ENCODE measurements around the gene CLCN7. TPM values are rescaled to one million over a fixed set of nuclear protein-coding genes. Genes with fewer than 3 reads are reported as not detected.

The CLCN7 gene
- total and polyA plus RNA-seq, 2 of the 13 experiments (the other 11 are each of a cell fraction or from before 2014, with no cell fraction given): 24.6 to 25.1 TPM

DNA sequence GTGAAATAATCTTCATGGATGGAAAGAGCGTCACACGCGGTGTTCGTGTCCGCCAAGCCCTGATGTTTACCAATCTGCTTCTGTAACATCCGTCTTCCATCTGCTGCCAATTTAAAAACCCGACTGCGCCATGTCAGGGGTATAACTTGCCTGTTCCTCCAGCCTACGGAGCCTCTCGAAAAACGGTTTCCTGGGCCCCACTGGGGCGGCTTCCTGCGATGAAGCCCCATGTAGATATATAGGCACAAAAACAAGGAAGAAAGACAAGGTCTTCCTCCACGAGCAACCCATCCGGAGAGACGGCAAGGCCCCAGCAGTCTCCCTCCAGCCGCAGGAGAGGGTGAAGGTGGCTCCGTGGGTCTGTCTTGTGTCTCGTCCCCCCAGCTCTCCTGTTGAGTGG, 13.8 kb upstream of the CLCN7 start, which contains the start of gene PTX4 (continued):
- TF ChIP-seq ZFP82 (CRISPR knock-in tag; IDR thresholded peaks at IDR 0.05; ENCODE audit: borderline replicate concordance) (no peak), EED (CRISPR knock-in tag; IDR thresholded peaks at IDR 0.05) (no peak), SRY (CRISPR knock-in tag; IDR thresholded peaks at IDR 0.05) (no peak), ZNF839 (CRISPR knock-in tag; IDR thresholded peaks at IDR 0.05; ENCODE audit: borderline replicate concordance) (no peak)
- TF ChIP-seq, protein P1, sequence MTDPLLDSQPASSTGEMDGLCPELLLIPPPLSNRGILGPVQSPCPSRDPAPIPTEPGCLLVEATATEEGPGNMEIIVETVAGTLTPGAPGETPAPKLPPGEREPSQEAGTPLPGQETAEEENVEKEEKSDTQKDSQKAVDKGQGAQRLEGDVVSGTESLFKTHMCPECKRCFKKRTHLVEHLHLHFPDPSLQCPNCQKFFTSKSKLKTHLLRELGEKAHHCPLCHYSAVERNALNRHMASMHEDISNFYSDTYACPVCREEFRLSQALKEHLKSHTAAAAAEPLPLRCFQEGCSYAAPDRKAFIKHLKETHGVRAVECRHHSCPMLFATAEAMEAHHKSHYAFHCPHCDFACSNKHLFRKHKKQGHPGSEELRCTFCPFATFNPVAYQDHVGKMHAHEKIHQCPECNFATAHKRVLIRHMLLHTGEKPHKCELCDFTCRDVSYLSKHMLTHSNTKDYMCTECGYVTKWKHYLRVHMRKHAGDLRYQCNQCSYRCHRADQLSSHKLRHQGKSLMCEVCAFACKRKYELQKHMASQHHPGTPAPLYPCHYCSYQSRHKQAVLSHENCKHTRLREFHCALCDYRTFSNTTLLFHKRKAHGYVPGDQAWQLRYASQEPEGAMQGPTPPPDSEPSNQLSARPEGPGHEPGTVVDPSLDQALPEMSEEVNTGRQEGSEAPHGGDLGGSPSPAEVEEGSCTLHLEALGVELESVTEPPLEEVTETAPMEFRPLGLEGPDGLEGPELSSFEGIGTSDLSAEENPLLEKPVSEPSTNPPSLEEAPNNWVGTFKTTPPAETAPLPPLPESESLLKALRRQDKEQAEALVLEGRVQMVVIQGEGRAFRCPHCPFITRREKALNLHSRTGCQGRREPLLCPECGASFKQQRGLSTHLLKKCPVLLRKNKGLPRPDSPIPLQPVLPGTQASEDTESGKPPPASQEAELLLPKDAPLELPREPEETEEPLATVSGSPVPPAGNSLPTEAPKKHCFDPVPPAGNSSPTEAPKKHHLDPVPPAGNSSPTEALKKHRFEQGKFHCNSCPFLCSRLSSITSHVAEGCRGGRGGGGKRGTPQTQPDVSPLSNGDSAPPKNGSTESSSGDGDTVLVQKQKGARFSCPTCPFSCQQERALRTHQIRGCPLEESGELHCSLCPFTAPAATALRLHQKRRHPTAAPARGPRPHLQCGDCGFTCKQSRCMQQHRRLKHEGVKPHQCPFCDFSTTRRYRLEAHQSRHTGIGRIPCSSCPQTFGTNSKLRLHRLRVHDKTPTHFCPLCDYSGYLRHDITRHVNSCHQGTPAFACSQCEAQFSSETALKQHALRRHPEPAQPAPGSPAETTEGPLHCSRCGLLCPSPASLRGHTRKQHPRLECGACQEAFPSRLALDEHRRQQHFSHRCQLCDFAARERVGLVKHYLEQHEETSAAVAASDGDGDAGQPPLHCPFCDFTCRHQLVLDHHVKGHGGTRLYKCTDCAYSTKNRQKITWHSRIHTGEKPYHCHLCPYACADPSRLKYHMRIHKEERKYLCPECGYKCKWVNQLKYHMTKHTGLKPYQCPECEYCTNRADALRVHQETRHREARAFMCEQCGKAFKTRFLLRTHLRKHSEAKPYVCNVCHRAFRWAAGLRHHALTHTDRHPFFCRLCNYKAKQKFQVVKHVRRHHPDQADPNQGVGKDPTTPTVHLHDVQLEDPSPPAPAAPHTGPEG (CRISPR knock-in tag; IDR thresholded peaks at IDR 0.05): no peak
- TF ChIP-seq, protein P2, sequence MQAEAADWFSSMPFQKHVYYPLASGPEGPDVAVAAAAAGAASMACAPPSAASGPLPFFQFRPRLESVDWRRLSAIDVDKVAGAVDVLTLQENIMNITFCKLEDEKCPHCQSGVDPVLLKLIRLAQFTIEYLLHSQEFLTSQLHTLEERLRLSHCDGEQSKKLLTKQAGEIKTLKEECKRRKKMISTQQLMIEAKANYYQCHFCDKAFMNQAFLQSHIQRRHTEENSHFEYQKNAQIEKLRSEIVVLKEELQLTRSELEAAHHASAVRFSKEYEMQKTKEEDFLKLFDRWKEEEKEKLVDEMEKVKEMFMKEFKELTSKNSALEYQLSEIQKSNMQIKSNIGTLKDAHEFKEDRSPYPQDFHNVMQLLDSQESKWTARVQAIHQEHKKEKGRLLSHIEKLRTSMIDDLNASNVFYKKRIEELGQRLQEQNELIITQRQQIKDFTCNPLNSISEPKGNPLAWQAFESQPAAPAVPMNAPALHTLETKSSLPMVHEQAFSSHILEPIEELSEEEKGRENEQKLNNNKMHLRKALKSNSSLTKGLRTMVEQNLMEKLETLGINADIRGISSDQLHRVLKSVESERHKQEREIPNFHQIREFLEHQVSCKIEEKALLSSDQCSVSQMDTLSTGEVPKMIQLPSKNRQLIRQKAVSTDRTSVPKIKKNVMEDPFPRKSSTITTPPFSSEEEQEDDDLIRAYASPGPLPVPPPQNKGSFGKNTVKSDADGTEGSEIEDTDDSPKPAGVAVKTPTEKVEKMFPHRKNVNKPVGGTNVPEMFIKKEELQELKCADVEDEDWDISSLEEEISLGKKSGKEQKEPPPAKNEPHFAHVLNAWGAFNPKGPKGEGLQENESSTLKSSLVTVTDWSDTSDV (CRISPR knock-in tag; IDR thresholded peaks at IDR 0.05): no peak
